Chondrocyte (in vitro differentiated cells): ENCODE results near the gene CLEC4G. TPM values are rescaled to one million over a fixed set of nuclear protein-coding genes. Genes with fewer than 3 reads are reported as not detected.

Source experiments
- DNase-seq: peaks from one replicate; pipeline ENCODE4 v3.0.0; 2021; ENCODE audit warnings: mixed read lengths, low spot score
- H3K27ac Mint-ChIP-seq: one replicate; pipeline ENCODE4 v1.8.0; 2021; ENCODE audit warnings: mild to moderate bottlenecking, moderate library complexity, mixed read lengths; ENCODE audit not compliant: unreplicated experiment
- H3K27me3 Mint-ChIP-seq: 2 replicates; pipeline ENCODE4 v1.8.0; 2021; ENCODE audit warnings: low read depth, mixed read lengths
- H3K36me3 Mint-ChIP-seq: 2 replicates; pipeline ENCODE4 v1.8.0; 2021; ENCODE audit warnings: low read depth, mixed read lengths
- H3K4me1 Mint-ChIP-seq: 2 replicates; pipeline ENCODE4 v1.8.0; 2021; ENCODE audit warnings: low read depth, mild to moderate bottlenecking, mixed read lengths
- H3K4me3 Mint-ChIP-seq: one replicate; pipeline ENCODE4 v1.8.0; 2021; ENCODE audit warnings: mild to moderate bottlenecking, moderate library complexity, mixed read lengths; ENCODE audit not compliant: unreplicated experiment
- H3K9me3 Mint-ChIP-seq: 2 replicates; pipeline ENCODE4 v1.8.0; 2021; ENCODE audit warnings: low read depth, mixed read lengths
- total RNA-seq: library from RNA; stranded (reverse); gene quantifications from 3 replicates; pipeline ENCODE4 v1.2.1, GENCODE V29; 2021
- TF ChIP-seq, protein P1 (sequence below): fragments of 200-600 bp; sonication (generic); IDR thresholded peaks from 2 replicates; pipeline ENCODE4 v1.5.0; 2021; ENCODE audit warnings: antibody characterized with exemption, mild to moderate bottlenecking, moderate library complexity

CLEC4G gene
- total RNA-seq, 1 donor from 2014 or later = not detected

DNA sequence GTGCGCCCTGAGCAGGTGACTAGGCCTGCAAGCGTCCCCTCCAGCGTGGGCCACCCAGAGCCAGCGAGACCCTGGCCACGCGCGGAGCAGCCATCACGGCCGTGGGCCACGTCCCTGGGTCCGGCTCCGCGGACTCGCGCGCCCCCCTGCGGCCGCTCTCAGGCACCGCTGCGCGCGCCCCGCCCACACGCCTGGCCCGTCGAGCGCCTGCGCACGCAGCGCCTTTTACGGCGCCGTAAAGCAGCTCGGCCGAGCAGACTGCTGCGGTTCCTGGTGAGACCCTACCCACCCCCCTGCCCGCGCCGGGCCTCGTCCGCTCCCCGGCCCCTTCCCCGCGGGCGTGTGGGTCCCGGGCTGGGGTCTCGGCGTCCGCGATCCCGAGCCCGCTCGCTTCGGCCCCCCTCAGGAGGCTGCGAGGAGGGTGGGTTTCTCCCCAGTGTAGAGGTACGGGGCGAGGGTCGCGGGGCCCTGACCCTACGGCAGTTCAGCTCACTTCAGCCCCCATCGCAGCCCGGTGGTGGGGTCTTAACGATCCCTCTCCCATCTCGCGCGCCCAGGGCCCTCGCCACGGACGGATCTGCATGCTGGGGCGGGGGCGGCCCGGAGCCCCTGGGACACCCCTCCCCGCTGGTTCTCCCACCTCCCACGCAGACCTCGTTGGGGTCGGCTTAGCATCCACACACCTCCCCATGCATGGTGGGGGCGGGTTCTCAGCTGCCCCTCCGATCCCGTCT, 51.1 kb downstream of the CLEC4G start, which contains the start of gene TRAPPC5:
TSS of gene TRAPPC5 (plus strand) at position 228 of the 734 bp plus-strand sequence. CDS start 1,421 bp downstream, outside the sequence.
- TF ChIP-seq, protein P1, sequence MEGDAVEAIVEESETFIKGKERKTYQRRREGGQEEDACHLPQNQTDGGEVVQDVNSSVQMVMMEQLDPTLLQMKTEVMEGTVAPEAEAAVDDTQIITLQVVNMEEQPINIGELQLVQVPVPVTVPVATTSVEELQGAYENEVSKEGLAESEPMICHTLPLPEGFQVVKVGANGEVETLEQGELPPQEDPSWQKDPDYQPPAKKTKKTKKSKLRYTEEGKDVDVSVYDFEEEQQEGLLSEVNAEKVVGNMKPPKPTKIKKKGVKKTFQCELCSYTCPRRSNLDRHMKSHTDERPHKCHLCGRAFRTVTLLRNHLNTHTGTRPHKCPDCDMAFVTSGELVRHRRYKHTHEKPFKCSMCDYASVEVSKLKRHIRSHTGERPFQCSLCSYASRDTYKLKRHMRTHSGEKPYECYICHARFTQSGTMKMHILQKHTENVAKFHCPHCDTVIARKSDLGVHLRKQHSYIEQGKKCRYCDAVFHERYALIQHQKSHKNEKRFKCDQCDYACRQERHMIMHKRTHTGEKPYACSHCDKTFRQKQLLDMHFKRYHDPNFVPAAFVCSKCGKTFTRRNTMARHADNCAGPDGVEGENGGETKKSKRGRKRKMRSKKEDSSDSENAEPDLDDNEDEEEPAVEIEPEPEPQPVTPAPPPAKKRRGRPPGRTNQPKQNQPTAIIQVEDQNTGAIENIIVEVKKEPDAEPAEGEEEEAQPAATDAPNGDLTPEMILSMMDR = peak; percentile 97
- peak within 1 kb of the TSS; percentile 17 for H3K27ac Mint-ChIP-seq
- peaks cover 14% of the 10 kb centered on the region for H3K4me1 Mint-ChIP-seq
- peaks cover 7% of the 10 kb centered on the region for H3K36me3 Mint-ChIP-seq
- no peak for DNase-seq
- peak within 1 kb of the TSS; percentile 88 for H3K4me3 Mint-ChIP-seq
- peaks cover 24% of the 10 kb centered on the region for H3K27me3 Mint-ChIP-seq
- no peaks in the 10 kb centered on the region for H3K9me3 Mint-ChIP-seq

DNA sequence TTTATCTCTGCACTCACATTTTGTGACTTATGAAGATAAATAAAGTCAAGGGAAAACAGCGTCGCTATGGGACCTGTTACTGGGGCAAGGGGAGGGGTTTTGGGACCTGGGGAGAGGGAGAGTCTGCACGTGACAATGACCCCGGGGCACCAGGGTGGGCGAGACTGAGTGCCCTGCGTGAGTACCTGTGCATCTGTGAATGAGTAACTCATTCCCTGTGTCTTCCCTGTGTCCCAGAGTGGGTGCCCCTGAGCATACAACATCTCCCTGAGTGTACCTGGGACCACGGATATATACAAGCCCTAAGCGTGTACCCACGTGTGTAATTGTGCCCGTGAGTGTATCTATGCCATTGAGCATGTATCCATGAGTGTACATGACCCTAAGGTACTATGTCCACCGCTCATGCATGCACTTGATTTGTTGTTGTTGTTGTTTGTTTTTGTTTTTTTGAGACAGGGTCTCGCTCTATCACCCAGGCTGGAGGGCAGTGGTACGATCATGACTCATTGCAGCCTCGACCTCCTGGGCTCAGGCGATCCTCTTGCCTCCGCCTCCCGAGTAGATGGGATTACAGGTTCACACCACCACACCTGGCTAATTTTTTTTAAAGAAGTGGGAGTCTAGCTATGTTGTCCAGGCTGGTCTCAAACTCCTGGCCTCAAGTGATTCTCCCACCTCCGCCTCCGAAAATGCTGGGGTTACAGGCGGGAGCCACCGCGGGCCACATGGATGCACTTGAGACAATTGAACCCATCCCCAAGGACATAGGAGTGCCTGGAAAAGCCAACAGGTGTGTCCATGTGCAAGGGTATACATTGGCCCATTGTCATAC, 51.9 kb downstream of the CLEC4G start:
- Mint-ChIP-seq H3K4me1 (peaks cover 11% of the 10 kb centered on the region), H3K27me3 (peaks cover 24% of the 10 kb centered on the region), H3K9me3 (no peaks in the 10 kb centered on the region), H3K36me3 (peaks cover 5% of the 10 kb centered on the region), H3K27ac (no peak overlapping the region), H3K4me3 (peak overlapping the region; percentile 48)
- DNase-seq = no peak
- TF ChIP-seq, protein P1 = no peak

DNA sequence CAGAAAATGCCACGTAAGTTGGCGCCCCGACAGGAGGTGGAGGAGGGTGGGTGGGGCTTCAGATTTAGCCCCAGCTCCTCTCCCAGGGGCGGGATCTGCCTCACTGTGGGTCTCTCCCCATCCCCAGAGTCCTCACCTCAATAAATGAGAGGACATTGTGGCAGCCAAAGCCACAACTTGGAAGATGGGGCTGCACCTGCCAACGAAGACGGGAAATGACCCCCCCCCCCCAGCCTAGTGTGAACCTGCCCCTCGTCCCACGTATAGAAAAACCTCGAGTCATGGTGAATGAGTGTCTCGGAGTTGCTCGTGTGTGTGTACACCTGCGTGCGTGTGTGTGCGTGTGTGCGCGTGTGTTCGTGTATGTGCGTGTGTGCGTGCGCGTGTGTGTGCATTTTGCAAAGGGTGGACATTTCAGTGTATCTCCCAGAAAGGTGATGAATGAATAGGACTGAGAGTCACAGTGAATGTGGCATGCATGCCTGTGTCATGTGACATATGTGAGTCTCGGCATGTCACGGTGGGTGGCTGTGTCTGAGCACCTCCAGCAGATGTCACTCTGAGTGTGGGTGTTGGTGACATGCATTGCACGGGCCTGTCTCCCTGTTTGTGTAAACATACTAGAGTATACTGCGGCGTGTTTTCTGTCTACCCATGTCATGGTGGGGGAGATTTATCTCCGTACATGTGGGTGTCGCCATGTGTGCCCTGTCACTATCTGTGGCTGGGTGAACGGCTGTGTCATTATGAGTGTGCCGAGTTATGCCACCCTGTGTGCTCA, 52.7 kb downstream of the CLEC4G start:
- Mint-ChIP-seq H3K4me3 (no peak overlapping the region), H3K27me3 (peaks cover 24% of the 10 kb centered on the region), H3K27ac (no peak overlapping the region), H3K9me3 (peaks cover under 1% of the 10 kb centered on the region), H3K36me3 (peaks cover 5% of the 10 kb centered on the region), H3K4me1 (peaks cover 11% of the 10 kb centered on the region)
- TF ChIP-seq, protein P1 = peak; percentile 17
- no peak for DNase-seq

Other genes starting within 250 kb of the CLEC4G start
- 1.7 to 2.6 TPM (median 2.3 TPM) in 3 replicates for gene PEX11G, start 243.1 kb downstream of the CLEC4G start, total RNA-seq
- 72.8 to 78.9 TPM (median 78.1 TPM) in 3 replicates for gene ZNF358, start 216.0 kb downstream of the CLEC4G start, total RNA-seq
- 25.9 to 27.9 TPM (median 27.8 TPM) in 3 replicates for gene MCOLN1, start 209.5 kb downstream of the CLEC4G start, total RNA-seq
- 78.1 to 97.9 TPM (median 87.9 TPM) in 3 replicates for gene PNPLA6, start 196.4 kb downstream of the CLEC4G start, total RNA-seq
- 0.41 to 0.42 TPM in 2 of 3 replicates, not detected in the other for gene CAMSAP3, start 136.2 kb downstream of the CLEC4G start, total RNA-seq
- 26.7 to 29.8 TPM (median 27.4 TPM) in 3 replicates for gene XAB2, start 102.6 kb downstream of the CLEC4G start, total RNA-seq
- gene PET100, start 102.3 kb downstream of the CLEC4G start, total RNA-seq = 78.8 to 113 TPM (median 80.7 TPM) in 3 replicates
- gene PCP2, start 98.4 kb downstream of the CLEC4G start, total RNA-seq = not detected in 3 replicates
- gene STXBP2, start 95.0 kb downstream of the CLEC4G start, total RNA-seq = 2.7 to 10.2 TPM (median 8.1 TPM) in 3 replicates
- not detected in 3 replicates for gene RETN, start 63.1 kb downstream of the CLEC4G start, total RNA-seq
- gene MCEMP1, start 55.0 kb downstream of the CLEC4G start, total RNA-seq = not detected in 3 replicates
- 94.3 to 107 TPM (median 97.2 TPM) in 3 replicates for gene TRAPPC5, start 51.3 kb downstream of the CLEC4G start, total RNA-seq
- not detected in 3 replicates for gene FCER2, start 30.0 kb downstream of the CLEC4G start, total RNA-seq
- not detected in 3 replicates for gene CD209, start 15.4 kb upstream of the CLEC4G start, total RNA-seq
- gene CLEC4M, start 31.1 kb upstream of the CLEC4G start, total RNA-seq = not detected in 3 replicates
- 27.4 to 30.6 TPM (median 28.4 TPM) in 3 replicates for gene EVI5L, start 98.1 kb upstream of the CLEC4G start, total RNA-seq
- gene PRR36, start 142.3 kb upstream of the CLEC4G start, total RNA-seq = 0.22 to 0.80 TPM (median 0.38 TPM) in 3 replicates
- gene LRRC8E, start 156.4 kb upstream of the CLEC4G start, total RNA-seq = 1.9 to 6.9 TPM (median 4.8 TPM) in 3 replicates
- 24.4 to 27.5 TPM (median 25.7 TPM) in 3 replicates for gene MAP2K7, start 171.8 kb upstream of the CLEC4G start, total RNA-seq
- gene TGFBR3L, start 182.7 kb upstream of the CLEC4G start, total RNA-seq = 8.1 to 11.6 TPM (median 11.2 TPM) in 3 replicates
- 17.1 to 27.9 TPM (median 26.4 TPM) in 3 replicates for gene SNAPC2, start 188.2 kb upstream of the CLEC4G start, total RNA-seq
- 21.8 to 41.5 TPM (median 36.0 TPM) in 3 replicates for gene CTXN1, start 194.0 kb upstream of the CLEC4G start, total RNA-seq
- gene TIMM44, start 211.6 kb upstream of the CLEC4G start, total RNA-seq = 47.1 to 75.4 TPM (median 68.0 TPM) in 3 replicates